Parathyroid adenoma (tissue), 2 donors: Measurements from ENCODE around the gene LGMN.

Experiments used
- H2AFZ ChIP-seq: fragments of 300-600 bp; sonication (generic); one replicate; pipeline ENCODE4 v1.7.0; 2017; ENCODE audit warnings: antibody characterized with exemption, mild to moderate bottlenecking
- H3K27ac ChIP-seq: fragments of 300-600 bp; sonication (generic); one replicate; pipeline ENCODE4 v1.7.0; 2017
- H3K27me3 ChIP-seq: fragments of 300-600 bp; sonication (generic); one replicate; pipeline ENCODE4 v1.7.0; 2017; ENCODE audit warnings: low read length; ENCODE audit not compliant: control insufficient read depth, insufficient read depth
- H3K36me3 ChIP-seq: fragments of 300-600 bp; sonication (generic); one replicate; pipeline ENCODE4 v1.7.0; 2017; ENCODE audit warnings: low read length; ENCODE audit not compliant: control insufficient read depth, insufficient read depth
- H3K4me1 ChIP-seq: fragments of 300-600 bp; sonication (generic); one replicate; pipeline ENCODE4 v1.7.0; 2017; ENCODE audit warnings: control low read depth
- H3K4me2 ChIP-seq: fragments of 300-600 bp; sonication (generic); one replicate; pipeline ENCODE4 v1.7.0; 2017; ENCODE audit warnings: low read length
- H3K4me3 ChIP-seq: fragments of 300-600 bp; sonication (generic); one replicate; pipeline ENCODE4 v1.7.0; 2017; ENCODE audit warnings: low read depth, low read length
- H3K79me2 ChIP-seq: fragments of 300-600 bp; sonication (generic); one replicate; pipeline ENCODE4 v1.7.0; 2017; ENCODE audit warnings: control low read depth
- H3K9ac ChIP-seq: fragments of 300-600 bp; sonication (generic); one replicate; pipeline ENCODE4 v1.7.0; 2017; ENCODE audit warnings: mild to moderate bottlenecking
- H3K9me3 ChIP-seq: fragments of 300-600 bp; sonication (generic); one replicate; pipeline ENCODE4 v1.7.0; 2017; ENCODE audit warnings: low read length; ENCODE audit not compliant: control insufficient read depth
- TF ChIP-seq, protein P1 (sequence below): fragments of 300-600 bp; sonication (generic); IDR thresholded peaks from one replicate; pipeline ENCODE4 v1.7.0; 2017; ENCODE audit warnings: antibody characterized with exemption, mild to moderate bottlenecking
- donor health status: primary hyperparathyroidism.

The LGMN gene

DNA sequence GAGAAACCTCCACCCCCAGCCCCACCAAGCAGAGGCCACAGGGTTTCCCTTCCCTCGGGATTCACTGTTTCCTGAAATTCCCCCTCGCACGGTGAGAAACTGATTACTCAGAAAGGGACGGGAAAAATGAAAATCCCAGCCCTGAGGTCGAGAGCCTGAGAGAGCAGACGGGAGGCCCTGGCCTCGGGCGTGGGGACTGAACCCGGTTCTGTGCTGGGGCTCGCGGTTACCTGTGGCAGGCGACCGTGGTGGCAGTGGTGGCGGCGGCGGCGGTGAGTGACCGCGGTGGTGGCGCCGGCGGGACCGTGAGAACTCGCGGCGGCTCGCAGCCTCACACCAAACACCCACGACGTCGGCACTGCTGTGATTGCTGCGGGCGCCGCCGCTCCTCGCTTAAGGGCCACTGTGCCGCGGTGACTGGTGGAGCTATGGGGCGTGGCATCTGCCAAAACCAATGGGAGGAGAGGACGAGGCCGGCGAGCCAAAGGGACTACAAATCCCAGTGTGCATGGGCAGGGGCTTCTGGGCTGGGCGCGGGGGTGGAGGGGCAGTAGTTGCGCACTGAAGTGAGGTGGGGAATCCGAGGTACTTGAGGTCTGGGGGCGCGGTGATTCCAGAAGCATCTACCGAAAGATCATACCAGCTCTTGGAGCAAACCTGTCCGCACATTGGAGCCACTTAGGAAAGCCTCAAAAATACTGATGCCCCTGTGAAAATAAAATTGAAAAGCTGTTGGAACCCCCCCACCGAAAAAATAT, at the start of gene LGMN:
LGMN (minus strand) TSS at position 369 of the 758 bp plus-strand sequence. CDS start 15,841 bp downstream, outside the sequence.
- H3K4me1 ChIP-seq: peaks cover 6% of the 10 kb centered on the region
- H3K4me3 ChIP-seq: peak within 1 kb of the TSS; percentile 98

DNA sequence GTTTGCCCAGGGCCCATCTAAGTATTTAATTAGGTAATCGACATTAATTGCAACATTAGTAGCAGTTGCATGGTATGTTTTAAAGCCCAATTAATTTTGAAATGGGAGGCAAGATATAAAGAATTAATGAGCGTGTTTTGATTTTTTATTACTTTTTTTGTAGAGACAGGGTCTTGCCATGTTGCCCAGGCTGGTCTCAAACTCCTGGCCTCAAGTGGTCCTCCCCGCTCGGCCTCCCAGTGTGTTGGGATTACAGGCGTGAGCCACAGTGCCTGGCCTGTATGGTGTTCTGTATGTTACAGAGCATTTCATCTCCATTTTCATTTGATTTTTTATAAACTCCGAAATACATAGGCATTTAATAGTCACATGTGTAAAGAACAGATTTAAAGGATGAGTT, 46.5 kb upstream of the LGMN start:
- Histone ChIP-seq H3K27ac (peak overlapping the region; percentile 79), H3K4me2 (peak overlapping the region; percentile 75), H3K4me3 (peak overlapping the region; percentile 96), H3K79me2 (peaks cover 19% of the 10 kb centered on the region), H2AFZ (peak overlapping the region; percentile 91), H3K36me3 (no peaks in the 10 kb centered on the region), H3K9me3 (no peaks in the 10 kb centered on the region), H3K9ac (peak overlapping the region; percentile 89), H3K4me1 (peaks cover 5% of the 10 kb centered on the region), H3K27me3 (no peaks in the 10 kb centered on the region)
- TF ChIP-seq, protein P1, sequence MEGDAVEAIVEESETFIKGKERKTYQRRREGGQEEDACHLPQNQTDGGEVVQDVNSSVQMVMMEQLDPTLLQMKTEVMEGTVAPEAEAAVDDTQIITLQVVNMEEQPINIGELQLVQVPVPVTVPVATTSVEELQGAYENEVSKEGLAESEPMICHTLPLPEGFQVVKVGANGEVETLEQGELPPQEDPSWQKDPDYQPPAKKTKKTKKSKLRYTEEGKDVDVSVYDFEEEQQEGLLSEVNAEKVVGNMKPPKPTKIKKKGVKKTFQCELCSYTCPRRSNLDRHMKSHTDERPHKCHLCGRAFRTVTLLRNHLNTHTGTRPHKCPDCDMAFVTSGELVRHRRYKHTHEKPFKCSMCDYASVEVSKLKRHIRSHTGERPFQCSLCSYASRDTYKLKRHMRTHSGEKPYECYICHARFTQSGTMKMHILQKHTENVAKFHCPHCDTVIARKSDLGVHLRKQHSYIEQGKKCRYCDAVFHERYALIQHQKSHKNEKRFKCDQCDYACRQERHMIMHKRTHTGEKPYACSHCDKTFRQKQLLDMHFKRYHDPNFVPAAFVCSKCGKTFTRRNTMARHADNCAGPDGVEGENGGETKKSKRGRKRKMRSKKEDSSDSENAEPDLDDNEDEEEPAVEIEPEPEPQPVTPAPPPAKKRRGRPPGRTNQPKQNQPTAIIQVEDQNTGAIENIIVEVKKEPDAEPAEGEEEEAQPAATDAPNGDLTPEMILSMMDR: no peak

More for the DNA sequence above, at the start of gene LGMN:
- Histone ChIP-seq H3K36me3 (no peaks in the 10 kb centered on the region), H3K79me2 (peaks cover 34% of the 10 kb centered on the region), H3K4me2 (peak within 1 kb of the TSS; percentile 89), H2AFZ (peak within 1 kb of the TSS; percentile 81), H3K9me3 (no peaks in the 10 kb centered on the region), H3K27me3 (no peaks in the 10 kb centered on the region), H3K9ac (peak within 1 kb of the TSS; percentile 47), H3K27ac (peak within 1 kb of the TSS; percentile 53)
- TF ChIP-seq, protein P1: no peak

DNA sequence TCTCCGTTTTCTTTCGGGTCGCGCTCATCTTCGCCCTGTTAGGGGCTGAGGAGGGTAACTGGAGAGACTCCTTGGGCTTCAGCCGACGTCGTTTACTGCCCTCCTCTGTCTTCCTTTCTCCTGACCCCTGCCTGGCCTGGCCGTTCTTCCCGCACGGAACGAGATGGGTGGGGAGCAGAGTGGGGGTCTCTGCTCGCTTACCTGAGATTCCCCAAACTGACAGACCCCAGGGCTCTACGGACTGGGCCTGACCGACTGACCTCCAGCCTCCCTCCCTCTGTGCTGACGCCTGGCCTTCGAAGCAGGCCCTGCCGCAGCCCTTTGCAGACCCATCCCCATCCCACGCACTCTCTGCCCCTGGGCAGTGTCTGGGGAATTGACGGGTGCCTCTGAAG, 46.1 kb upstream of the LGMN start:
- TF ChIP-seq, protein P1: no peak
- H3K27me3 ChIP-seq: no peaks in the 10 kb centered on the region
- peak overlapping the region; percentile 89 for H3K9ac ChIP-seq
- H3K79me2 ChIP-seq: peaks cover 14% of the 10 kb centered on the region
- H3K36me3 ChIP-seq: no peaks in the 10 kb centered on the region
- H3K27ac ChIP-seq: peak overlapping the region; percentile 79
- peak overlapping the region; percentile 96 for H3K4me3 ChIP-seq
- H3K9me3 ChIP-seq: no peaks in the 10 kb centered on the region
- peak overlapping the region; percentile 75 for H3K4me2 ChIP-seq
- H2AFZ ChIP-seq: peak overlapping the region; percentile 91
- H3K4me1 ChIP-seq: peaks cover 5% of the 10 kb centered on the region

DNA sequence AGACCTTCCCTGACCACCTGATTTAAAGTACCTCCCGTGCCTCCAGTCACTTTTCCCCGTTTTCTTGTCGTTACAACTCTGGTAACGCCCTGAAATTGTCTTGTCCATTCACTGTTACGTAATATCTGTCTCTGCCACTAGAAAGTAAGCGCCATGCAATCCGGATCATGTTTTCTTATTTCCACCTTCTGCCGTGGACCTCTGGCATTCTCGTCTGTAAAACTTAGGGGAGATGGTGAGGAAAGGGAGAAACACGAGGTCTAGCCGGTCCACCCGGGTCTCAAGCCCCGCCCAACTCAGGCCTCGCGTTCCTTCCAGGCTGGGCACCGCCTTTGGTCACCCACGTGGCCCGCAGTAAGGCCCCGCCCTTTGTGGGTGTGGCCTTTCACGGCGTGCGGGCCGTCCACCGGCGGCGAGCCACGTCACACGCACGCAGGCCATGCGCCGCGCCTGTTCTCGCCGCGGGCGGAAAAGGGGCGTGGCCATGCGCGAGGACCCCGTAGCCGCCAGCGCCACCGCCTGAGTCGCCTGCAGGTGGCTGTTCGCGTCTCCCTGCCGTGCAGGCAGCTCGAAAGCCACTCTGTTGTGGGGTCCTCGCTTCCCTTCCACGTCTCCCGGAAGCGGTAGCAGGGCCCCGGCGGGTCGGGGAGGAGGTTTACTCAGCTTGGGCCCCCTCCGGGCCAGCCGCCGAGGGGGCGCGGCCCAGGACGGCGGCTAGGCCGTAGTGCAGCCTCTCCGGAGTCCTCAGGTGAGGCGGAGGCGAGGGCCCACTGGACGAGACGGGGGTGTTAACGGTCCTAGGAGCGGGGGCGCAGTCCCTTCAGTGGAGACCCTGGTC, 45.5 kb upstream of the LGMN start, which contains the start of gene GOLGA5:
GOLGA5 (plus strand) TSS at position 597 of the 838 bp plus-strand sequence. CDS start 3,133 bp downstream, outside the sequence.
- Histone ChIP-seq H2AFZ (peak within 1 kb of the TSS; percentile 91), H3K36me3 (no peaks in the 10 kb centered on the region), H3K79me2 (peaks cover 14% of the 10 kb centered on the region), H3K27me3 (no peaks in the 10 kb centered on the region), H3K4me3 (peak within 1 kb of the TSS; percentile 96), H3K4me1 (peaks cover 5% of the 10 kb centered on the region), H3K9ac (peak within 1 kb of the TSS; percentile 89), H3K27ac (peak within 1 kb of the TSS; percentile 79), H3K9me3 (no peaks in the 10 kb centered on the region), H3K4me2 (peak within 1 kb of the TSS; percentile 88)
- TF ChIP-seq, protein P1: peak; percentile 42
